HEK293 (cell line): ENCODE measurements around the gene GPR17.

Experiments
- CTCF ChIA-PET: fragments of 350-600 bp; formaldehyde crosslinking; extraction: SDS; loops from one replicate; lab custom pipeline; 2021; ENCODE audit warnings: antibody characterized with exemption; lab: Yijun Ruan, JAX
- POLR2A ChIA-PET: fragments of 300-600 bp; formaldehyde crosslinking; extraction: SDS; loops from one replicate; lab custom pipeline; 2020; ENCODE audit warnings: antibody characterized with exemption, inconsistent platforms; lab: Yijun Ruan, JAX
- H3K27ac ChIP-seq: fragments of 200-500 bp; sonication (Bioruptor generic); 2 replicates; pipeline ENCODE4 v1.5.1; 2014; ENCODE audit warnings: low read depth, low read length, control low read depth, inconsistent platforms; ENCODE audit errors: extremely low read depth
- H3K36me3 ChIP-seq, 2 experiments: fragments of 200-500 bp in 1 of 2; sonication (Bioruptor generic) in 1 of 2; 1 replicate in 1 of 2; 2 replicates in 1 of 2; pipeline ENCODE4 v1.5.1; 2014 to 2017; ENCODE audit warnings: inconsistent platforms in 2 of 2, low read length in 2 of 2; ENCODE audit not compliant: control insufficient read depth in 2 of 2, insufficient read depth in 1 of 2
- H3K4me1 ChIP-seq: fragments of 200-500 bp; sonication (Bioruptor generic); 2 replicates; pipeline ENCODE4 v1.5.1; 2014; ENCODE audit warnings: mild to moderate bottlenecking, low read length, inconsistent platforms; ENCODE audit not compliant: control insufficient read depth, insufficient read depth
- H3K4me3 ChIP-seq: 2 replicates; pipeline ENCODE4 v1.5.1; 2011; ENCODE audit warnings: low read depth, mild to moderate bottlenecking, control low read depth, low read length, moderate library complexity
- H3K9me3 ChIP-seq: fragments of 200-500 bp; sonication (Bioruptor generic); 2 replicates; pipeline ENCODE4 v1.5.1; 2014; ENCODE audit warnings: low read depth, low read length, inconsistent platforms; ENCODE audit not compliant: control insufficient read depth, insufficient read depth
- GLI4 ChIP-seq: fragments of 450-650 bp; formaldehyde crosslinking; IDR thresholded peaks from 2 replicates; pipeline ENCODE4 v1.5.1; 2016; ENCODE audit warnings: missing biosample characterization, missing genetic modification characterization
- HOXC10 ChIP-seq: sonication (generic); formaldehyde crosslinking; IDR thresholded peaks from 2 replicates; pipeline ENCODE4 v1.8.1; 2023; ENCODE audit warnings: mild to moderate bottlenecking, missing genetic modification reagents
- HOXD13 ChIP-seq: sonication (generic); formaldehyde crosslinking; IDR thresholded peaks from 2 replicates; pipeline ENCODE4 v1.8.0; 2022; ENCODE audit warnings: missing genetic modification reagents, borderline replicate concordance
- KLF9 ChIP-seq: fragments of 450-650 bp; formaldehyde crosslinking; IDR thresholded peaks from 2 replicates; pipeline ENCODE4 v1.5.1; 2016; ENCODE audit warnings: missing biosample characterization, missing genetic modification characterization, low read depth
- PRDM10 ChIP-seq: fragments of 450-650 bp; formaldehyde crosslinking; IDR thresholded peaks from 2 replicates; pipeline ENCODE4 v1.5.1; 2016; ENCODE audit warnings: missing biosample characterization, missing genetic modification characterization
- SETDB1 ChIP-seq: IDR thresholded peaks from one replicate; pipeline ENCODE4 v1.6.1; 2017; ENCODE audit warnings: mild to moderate bottlenecking, low read length, moderate library complexity, mixed read lengths; ENCODE audit not compliant: insufficient read length
- YY1 ChIP-seq: fragments of 450-650 bp; formaldehyde crosslinking; IDR thresholded peaks from 2 replicates; pipeline ENCODE4 v1.5.1; 2018; ENCODE audit warnings: missing biosample characterization, missing genetic modification characterization
- ZBTB10 ChIP-seq: fragments of 450-650 bp; formaldehyde crosslinking; IDR thresholded peaks from 2 replicates; pipeline ENCODE4 v1.5.1; 2016; ENCODE audit warnings: missing biosample characterization, missing genetic modification characterization
- ZFP41 ChIP-seq: fragments of 450-650 bp; formaldehyde crosslinking; IDR thresholded peaks from 2 replicates; pipeline ENCODE4 v1.5.1; 2016; ENCODE audit warnings: missing biosample characterization, missing genetic modification characterization, borderline replicate concordance
- ZNF302 ChIP-seq: fragments of 450-650 bp; formaldehyde crosslinking; IDR thresholded peaks from 2 replicates; pipeline ENCODE4 v1.5.1; 2016; ENCODE audit warnings: missing biosample characterization, missing genetic modification characterization, low read depth
- ZNF394 ChIP-seq: fragments of 450-650 bp; formaldehyde crosslinking; IDR thresholded peaks from 2 replicates; pipeline ENCODE4 v1.5.1; 2016; ENCODE audit warnings: missing biosample characterization, missing genetic modification characterization, mild to moderate bottlenecking, moderate library complexity, borderline replicate concordance
- ZNF548 ChIP-seq: fragments of 450-650 bp; formaldehyde crosslinking; IDR thresholded peaks from 2 replicates; pipeline ENCODE4 v1.5.1; 2016; ENCODE audit warnings: missing biosample characterization, missing genetic modification characterization
- ZNF677 ChIP-seq: fragments of 450-650 bp; IDR thresholded peaks from 2 replicates; pipeline ENCODE4 v1.5.0; 2018; ENCODE audit warnings: missing biosample characterization, mild to moderate bottlenecking, missing genetic modification characterization, moderate library complexity
- ZNF785 ChIP-seq: fragments of 450-650 bp; formaldehyde crosslinking; IDR thresholded peaks from 2 replicates; pipeline ENCODE4 v1.5.1; 2016; ENCODE audit warnings: missing biosample characterization, missing genetic modification characterization
- ZSCAN16 ChIP-seq: fragments of 450-650 bp; formaldehyde crosslinking; IDR thresholded peaks from 2 replicates; pipeline ENCODE4 v1.5.1; 2016; ENCODE audit warnings: missing biosample characterization, missing genetic modification characterization

GPR17 gene

GRCh38 chr2:127664895-127665225, 18.9 kb downstream of the GPR17 start (continued):
- TF ChIP-seq HOXD13 (CRISPR knock-in tag) (no peak), PRDM10 (tag by site-specific recombination) (no peak), ZSCAN16 (tag by site-specific recombination) (no peak), KLF9 (no peak)
- TF ChIP-seq, all 188 proteins: peak for 0

GRCh38 chr2:127665267-127665893, 19.4 kb downstream of the GPR17 start:
- TF ChIP-seq SETDB1 (no peak), ZNF548 (no peak), GLI4 (tag by site-specific recombination) (no peak), HOXC10 (CRISPR knock-in tag) (no peak), ZBTB10 (no peak), ZNF302 (tag by site-specific recombination) (no peak), ZNF785 (tag by site-specific recombination) (no peak)
- POLR2A ChIA-PET = no interaction called here
- Histone ChIP-seq H3K9me3 (no peaks in the 10 kb centered on the region), H3K4me1 (no peaks in the 10 kb centered on the region), H3K4me3 (no peak overlapping the region), H3K27ac (no peak overlapping the region), H3K36me3 (no peaks in the 10 kb centered on the region)
- CTCF ChIA-PET = interaction anchor here (0.6 to 1.2 kb wide), 2 partner anchors 16 to 473 kb away, joined by 3 to 5 read pairs; no protein-coding TSS in a partner anchor

GRCh38 chr2:127669056-127669455, 23.1 kb downstream of the GPR17 start:
- H3K4me3 ChIP-seq = no peak overlapping the region
- no peak for TF ChIP-seq YY1
- no peak for TF ChIP-seq ZFP41
- no peak for TF ChIP-seq ZNF394 (tag by site-specific recombination)
- no peak for TF ChIP-seq ZNF677 (tag by site-specific recombination)
- CTCF ChIA-PET = interaction anchor here (1.0 kb wide), 1 partner anchor 29 kb away, joined by 5 read pairs; no protein-coding TSS in a partner anchor
- POLR2A ChIA-PET = no interaction called here
- no peak overlapping the region for H3K27ac ChIP-seq
- no peaks in the 10 kb centered on the region for H3K4me1 ChIP-seq
- no peaks in the 10 kb centered on the region for H3K9me3 ChIP-seq
- no peaks in the 10 kb centered on the region for H3K36me3 ChIP-seq
